Cortex of kidney (tissue), 1 donor: ENCODE data around the gene CKAP5.
"Not testable (repeated sequence)": the region's sequence is repeated elsewhere in the genome, so short reads cannot be mapped to it uniquely, and the experiment has no call there.

ENCODE experiments used
- DNase-seq: peaks from one replicate; lab custom pipeline; 2025; lab: John Stamatoyannopoulos, UW

Gene CKAP5

GRCh38 chr11:46726206-46726862 lies 119.7 kb downstream of the CKAP5 start:
- DNase-seq = no peak

- DNase-seq = no peak
These were observed 120.5 kb downstream of the CKAP5 start for GRCh38 chr11:46725338-46726205.

DNA sequence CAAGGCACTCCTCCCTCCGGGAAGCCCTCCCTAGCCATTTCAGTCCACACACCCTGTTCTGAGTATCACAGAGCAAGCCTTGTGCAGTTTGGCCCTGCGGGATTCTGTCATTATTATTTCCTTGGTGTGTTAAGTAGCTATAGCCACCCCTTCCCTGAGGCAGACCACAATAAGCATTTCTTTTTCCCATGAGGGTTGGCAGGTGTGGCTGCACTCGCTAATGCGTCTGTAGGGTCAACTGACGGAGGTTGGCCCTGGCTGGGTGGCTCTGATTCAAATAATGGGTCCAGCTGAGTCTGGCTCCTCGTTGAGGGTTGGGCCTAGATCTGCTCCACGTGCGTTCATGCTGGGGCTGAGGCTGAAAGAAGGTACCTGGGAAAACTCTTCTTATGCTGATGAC lies 122.0 kb downstream of the CKAP5 start:
- DNase-seq = no peak

DNA sequence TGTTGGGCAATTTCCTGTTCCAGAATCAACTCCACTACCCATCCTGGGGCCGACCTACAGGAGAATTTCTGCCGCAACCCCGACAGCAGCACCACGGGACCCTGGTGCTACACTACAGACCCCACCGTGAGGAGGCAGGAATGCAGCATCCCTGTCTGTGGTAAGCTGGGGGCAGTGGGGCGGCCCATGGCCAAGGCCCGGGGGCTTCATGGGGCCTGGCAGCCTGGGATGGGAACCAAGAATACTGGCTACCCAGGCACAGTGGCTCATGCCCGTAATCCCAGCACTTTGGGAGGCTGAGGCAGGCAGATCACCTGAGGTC lies 122.8 kb downstream of the CKAP5 start:
- no peak for DNase-seq

DNA sequence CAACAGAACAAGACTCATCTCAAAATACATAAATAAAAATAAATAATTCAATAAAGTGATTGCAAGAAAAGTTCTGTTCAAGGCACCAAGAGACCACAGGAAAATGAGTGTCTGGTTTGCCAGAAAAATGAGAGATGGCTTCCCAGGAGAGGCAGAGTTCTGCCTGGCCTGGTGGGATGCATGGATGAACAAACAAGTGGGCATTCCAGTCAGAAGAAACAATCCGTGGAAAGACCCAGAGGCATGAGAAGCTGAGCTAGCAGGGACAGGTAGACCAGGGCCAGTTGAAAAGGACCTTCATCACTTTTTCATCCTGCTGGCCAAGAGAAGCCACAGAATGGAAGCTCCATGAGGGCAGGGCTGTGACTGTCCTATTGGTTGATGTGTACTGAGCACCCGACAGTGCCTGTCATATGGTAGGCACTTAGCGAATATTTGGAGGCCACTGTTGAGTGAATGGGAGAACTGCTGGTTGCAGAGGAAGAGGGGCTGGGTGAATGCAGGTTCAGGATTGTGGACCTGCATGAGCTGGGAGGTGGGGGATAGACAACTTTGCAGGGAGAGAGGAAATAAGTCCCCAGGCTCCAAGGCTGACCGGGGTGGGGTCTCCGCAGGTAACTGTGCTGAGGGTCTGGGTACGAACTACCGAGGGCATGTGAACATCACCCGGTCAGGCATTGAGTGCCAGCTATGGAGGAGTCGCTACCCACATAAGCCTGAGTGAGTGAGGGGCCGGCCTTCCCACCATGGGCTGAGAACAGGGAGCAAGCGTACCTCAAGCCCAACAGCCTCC lies 123.3 kb downstream of the CKAP5 start:
- DNase-seq = no peak

GRCh38 chr11:46721286-46721685 lies 124.8 kb downstream of the CKAP5 start:
- no peak for DNase-seq

DNA sequence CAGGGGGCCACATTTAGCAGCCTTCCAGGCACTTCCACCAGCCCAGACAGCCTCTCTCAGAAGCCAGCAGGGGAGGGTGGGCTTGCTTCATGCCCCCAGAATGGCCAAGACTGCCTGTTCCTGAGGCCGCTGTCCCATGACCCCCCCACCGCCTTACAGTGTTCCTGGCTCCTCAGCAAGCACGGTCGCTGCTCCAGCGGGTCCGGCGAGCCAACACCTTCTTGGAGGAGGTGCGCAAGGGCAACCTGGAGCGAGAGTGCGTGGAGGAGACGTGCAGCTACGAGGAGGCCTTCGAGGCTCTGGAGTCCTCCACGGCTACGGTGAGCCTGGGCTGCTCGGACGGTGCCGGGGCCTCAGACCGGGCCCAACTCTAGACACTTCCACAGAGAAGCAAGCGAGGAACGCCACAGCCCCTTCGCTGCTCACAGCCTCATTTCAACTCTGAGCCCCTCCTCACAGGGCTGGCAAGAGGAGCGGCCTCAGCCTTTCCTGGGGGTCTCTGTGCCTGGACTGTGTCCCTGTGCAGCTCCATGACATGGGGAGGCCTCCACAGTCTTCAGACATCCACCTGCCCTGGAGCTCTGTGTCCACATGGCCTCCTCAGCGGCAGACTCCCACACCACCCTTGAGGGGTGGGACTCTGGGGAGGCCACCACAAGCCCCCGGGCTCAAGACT lies 126.4 kb downstream of the CKAP5 start:
- no peak for DNase-seq

- DNase-seq = no peak
These were observed 127.0 kb downstream of the CKAP5 start, which contains the start of gene F2 for GRCh38 chr11:46719048-46719542. TSS of gene F2 (plus strand) at chr11:46719213. CDS start at chr11:46719236, 23 bp downstream.

DNA sequence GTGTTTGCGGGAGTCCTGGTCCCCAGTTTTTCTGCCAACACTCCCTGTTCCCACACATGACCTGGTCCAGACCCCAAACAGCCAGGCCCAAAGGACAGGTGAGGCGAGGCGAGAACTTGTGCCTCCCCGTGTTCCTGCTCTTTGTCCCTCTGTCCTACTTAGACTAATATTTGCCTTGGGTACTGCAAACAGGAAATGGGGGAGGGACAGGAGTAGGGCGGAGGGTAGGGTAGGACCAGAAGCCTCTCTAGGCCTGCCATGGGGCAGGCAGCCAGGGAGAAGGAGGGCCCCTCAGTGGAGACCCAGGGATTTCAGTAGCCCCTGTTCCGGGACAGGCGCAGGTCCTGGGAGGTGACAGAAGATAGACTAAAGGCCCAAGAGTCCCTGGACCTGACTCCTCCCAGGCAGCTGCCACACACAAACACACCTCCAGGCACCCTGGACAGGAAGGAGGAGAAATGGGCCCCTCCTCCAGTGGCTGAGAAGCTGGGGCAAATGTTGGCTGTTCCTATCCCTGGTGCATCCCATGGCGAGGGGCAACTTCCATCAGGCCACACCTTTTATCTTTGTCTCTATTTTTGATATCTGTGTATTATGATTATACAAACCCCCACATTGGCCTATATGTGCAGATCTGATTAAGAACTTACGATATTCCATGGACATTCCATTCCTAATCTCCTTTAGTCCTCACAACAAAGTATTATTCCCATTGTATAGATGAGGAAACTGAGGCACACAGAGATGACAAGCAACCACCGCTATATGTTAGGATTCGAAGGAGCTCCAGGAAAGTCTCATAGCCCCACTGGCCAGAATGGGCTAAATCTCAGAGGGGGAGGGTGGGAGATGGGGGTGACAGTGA lies 127.7 kb downstream of the CKAP5 start:
- no peak for DNase-seq

- DNase-seq = not testable (repeated sequence)
These were observed 128.3 kb downstream of the CKAP5 start for GRCh38 chr11:46717825-46718154.

DNA sequence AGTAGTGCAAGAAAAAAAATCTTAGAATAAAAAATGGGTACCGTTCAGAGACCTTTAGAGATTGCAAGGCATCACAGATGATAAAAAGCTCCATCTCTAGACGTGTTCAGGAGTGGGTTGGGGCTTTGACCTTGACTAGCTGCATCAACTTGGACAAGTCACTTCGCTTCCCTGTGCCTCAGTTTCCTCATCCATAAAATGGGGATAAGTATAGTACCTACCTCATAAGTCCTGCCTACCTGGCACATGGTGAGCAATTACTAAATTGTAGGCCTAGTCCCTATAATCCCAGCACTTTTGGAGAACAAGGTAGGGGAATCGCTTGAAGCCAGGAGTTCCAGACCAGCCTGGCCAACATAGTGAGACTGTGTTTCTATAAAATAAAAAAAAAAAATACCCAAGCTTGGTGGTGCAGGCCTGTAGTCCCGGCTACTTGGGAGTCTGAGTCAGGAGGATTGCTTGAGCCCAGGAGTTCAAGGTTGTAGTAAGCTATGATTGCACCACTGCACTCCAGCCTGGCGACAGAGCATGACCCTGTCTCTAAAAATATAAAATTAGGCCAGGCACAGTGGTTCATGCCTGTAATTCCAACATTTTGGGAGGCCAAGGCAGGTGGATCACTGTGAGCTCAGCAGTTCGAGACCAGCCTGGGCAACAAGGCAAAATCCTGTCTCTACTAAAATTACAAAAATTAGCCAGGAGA lies 133.1 kb downstream of the CKAP5 start:
- DNase-seq = no peak

DNA sequence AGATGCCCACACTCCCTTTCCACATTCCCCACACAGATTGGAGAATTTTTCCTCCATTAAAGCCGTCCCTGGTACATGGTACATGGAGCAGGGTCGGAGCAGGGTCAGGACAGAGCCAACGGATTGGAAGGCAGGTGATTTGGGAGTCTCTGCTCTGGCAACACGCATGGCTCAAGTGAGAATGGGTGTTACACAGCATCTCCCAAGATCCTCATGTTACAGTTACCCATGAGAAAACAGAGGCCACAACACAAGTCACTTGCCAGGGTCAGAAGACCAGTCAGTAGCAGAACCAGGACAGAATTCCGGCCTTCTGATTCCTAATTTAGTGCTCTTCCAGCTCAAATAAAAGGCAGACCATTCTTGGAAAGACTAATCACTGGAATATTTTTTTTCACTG lies 134.8 kb downstream of the CKAP5 start:
- DNase-seq = no peak

GRCh38 chr11:46710821-46711269 lies 135.2 kb downstream of the CKAP5 start:
- no peak for DNase-seq

DNA sequence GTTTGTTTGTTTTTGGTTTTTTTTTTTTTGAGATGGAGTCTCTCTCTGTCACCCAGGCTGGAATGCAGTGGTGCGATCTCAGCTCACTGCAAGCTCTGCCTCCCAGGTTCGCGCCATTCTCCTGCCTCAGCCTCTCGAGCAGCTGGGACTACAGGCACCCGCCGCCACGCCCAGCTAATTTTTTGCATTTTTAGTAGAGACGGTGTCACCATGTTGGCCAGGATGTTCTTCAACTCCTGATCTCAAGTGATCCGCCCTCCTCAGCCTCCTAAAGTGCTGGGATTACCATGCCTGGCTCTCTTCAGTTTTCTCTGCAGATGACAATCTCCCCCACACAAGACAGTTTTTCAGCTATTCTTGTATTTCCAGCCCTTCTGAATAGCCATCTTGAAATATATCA lies 136.7 kb downstream of the CKAP5 start:
- not testable (repeated sequence) for DNase-seq

DNA sequence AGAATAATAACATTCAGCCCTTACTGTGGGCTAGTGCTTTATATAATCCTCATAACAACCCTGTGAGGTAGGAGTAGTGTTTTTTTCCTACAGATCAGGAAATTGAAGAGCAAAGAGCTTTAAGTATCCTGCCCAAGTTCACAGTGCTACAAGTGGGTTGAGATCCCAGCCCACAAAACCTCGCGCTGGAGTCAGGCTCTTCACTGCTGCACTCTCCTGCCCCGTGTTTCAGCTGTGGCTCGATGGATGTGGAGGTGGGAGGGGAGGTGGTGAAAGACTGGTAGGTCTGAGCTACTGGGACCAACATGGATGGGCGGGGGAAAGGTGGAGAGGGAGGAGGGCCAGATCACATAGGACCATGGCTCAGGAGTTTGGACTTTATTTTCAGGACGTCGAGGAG lies 139.2 kb downstream of the CKAP5 start:
- DNase-seq = no peak

DNA sequence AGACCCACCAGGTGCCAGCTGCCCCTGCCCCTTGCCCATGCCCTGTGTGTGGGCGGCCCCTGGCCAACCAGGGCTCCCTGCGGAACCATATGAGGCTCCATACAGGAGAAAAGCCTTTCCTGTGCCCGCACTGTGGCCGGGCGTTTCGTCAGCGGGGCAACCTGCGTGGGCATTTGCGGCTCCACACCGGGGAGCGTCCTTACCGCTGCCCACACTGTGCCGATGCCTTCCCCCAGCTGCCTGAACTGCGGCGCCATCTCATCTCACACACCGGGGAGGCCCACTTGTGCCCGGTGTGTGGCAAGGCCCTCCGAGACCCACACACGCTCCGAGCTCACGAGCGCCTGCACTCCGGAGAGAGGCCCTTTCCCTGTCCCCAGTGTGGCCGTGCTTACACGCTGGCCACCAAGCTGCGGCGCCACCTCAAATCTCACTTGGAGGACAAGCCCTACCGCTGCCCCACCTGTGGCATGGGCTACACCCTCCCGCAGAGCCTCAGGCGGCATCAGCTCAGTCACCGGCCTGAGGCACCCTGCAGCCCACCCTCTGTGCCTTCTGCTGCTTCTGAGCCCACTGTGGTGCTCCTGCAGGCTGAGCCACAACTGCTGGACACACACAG lies 140.9 kb downstream of the CKAP5 start:
- DNase-seq = no peak

DNA sequence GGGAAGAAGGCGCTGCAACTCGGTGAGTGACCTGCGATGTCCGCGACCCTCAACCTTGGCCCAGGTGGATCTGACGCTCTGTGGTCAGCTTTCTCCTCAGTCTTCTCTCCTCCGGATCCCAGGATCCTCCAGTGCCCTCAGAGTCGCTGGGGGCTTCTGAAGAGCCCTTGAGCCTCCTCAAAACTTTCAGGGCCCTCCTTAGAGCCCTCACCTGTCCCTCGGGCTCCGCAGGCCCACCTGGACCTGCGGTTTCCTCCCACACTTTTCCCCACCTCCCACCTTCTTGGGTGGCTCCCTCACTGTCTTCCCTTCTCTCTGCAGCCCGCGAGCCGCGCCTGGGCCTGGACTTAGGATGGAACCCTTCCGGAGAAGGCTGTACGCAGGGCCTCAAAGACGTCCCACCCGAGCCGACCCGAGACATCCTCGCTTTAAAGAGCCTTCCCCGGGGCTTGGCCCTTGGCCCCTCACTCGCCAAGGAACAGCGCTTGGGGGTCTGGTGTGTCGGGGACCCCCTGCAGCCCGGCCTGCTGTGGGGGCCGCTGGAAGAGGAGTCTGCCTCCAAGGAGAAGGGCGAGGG lies 144.9 kb downstream of the CKAP5 start:
- DNase-seq = no peak

DNA sequence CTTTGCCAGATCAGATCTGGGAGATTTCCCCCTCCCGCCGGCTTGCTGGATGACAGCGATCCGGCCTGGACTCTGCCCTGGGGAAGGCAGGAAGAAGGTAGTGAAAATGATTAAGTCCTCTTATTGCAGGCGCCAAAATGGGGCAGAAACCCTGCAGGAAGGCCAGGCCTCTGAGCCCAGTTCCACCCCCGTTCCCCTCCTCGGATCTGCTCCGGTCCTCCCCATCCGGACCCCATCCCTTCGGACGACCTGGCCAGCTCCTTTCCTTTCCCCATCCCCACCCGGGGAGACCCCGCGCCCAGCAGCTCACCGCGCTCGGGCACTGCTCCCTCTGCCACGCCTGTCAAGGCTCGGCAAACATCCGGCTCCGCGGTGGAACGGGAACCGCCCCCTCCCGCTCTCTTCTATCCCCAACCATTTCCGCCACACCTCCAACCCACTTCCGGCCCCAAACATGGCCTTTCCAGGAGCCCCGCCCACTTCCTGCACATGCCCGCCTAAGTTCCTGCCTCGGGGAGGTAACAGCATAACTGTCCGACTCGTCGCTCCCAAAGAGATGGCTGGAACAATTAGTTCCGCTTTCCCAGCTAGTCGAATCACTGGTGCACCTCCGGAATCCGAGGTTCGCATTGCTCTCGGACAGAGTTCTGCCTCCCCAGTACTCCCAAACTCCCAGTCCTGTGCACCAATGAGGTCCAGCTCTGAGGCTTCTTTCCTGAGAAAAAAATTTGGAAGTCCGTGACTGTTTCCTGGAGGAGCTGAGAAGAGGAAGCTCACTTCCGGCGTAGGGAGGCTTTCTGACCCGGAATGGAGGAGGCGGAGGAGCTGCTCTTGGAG lies 145.6 kb downstream of the CKAP5 start, which contains the start of the genes ARHGAP1 and ZNF408:
Gene ARHGAP1, minus strand, starts transcription at position 379 of the 837 bp plus-strand sequence. CDS start 4,512 bp downstream, outside the sequence.
Gene ZNF408, plus strand, starts transcription at position 791 of the 837 bp plus-strand sequence. Its CDS starts 17 bp downstream, at position 808.
- no peak for DNase-seq
